Esophagus muscularis mucosa (tissue), 4 donors: ENCODE data around the gene SH3BP4. TPM values are rescaled to one million over a fixed set of nuclear protein-coding genes. Genes with fewer than 3 reads are reported as not detected.
"Not testable (repeated sequence)": the region's sequence is repeated elsewhere in the genome, so short reads cannot be mapped to it uniquely, and the experiment has no call there.

ENCODE experiments used
- DNase-seq: peaks from one replicate; pipeline ENCODE4 v3.0.0-alpha.2; 2017; ENCODE audit errors: extremely low spot score
- H3K27ac ChIP-seq, 4 donors: fragments of 200-600 bp; sonication (generic); replicated peaks in 1 of 4; 1 replicate in 3 of 4; 2 replicates in 1 of 4; pipeline ENCODE4 v1.5.1; 2016 to 2019; ENCODE audit warnings: mild to moderate bottlenecking in 1 of 4
- H3K27me3 ChIP-seq, 4 donors: fragments of 200-600 bp; sonication (generic); one replicate each; pipeline versions ENCODE4 v1.5.1 to v1.6.0; 2016 to 2019
- H3K36me3 ChIP-seq, 4 donors: fragments of 200-600 bp; sonication (generic); one replicate each; pipeline ENCODE4 v1.5.1; 2016 to 2019
- H3K4me1 ChIP-seq, 4 donors: fragments of 200-600 bp; sonication (generic); one replicate each; pipeline ENCODE4 v1.5.1; 2016 to 2019
- H3K4me3 ChIP-seq, 4 donors: fragments of 200-600 bp; sonication (generic); 1 replicate in 2 of 4; 2 replicates in 2 of 4; pipeline ENCODE4 v1.5.1; 2016 to 2019; ENCODE audit warnings: mild to moderate bottlenecking in 4 of 4, moderate library complexity in 1 of 4
- H3K9me3 ChIP-seq, 4 donors: fragments of 200-600 bp; sonication (generic); 1 replicate in 3 of 4; 2 replicates in 1 of 4; pipeline ENCODE4 v1.5.1; 2016 to 2019
- CTCF ChIP-seq, 3 experiments: fragments of 200-600 bp in 2 of 3; fragments of 450-650 bp in 1 of 3; sonication (generic) in 2 of 3; IDR thresholded peaks; one replicate each; pipeline ENCODE4 v1.5.1; 2017 to 2019; ENCODE audit warnings: antibody characterized with exemption in 3 of 3, mild to moderate bottlenecking in 2 of 3, moderate library complexity in 1 of 3
- EP300 ChIP-seq: sonication (generic); formaldehyde crosslinking; IDR thresholded peaks from one replicate; pipeline ENCODE4 v1.6.1; 2017; ENCODE audit warnings: antibody characterized with exemption
- POLR2A ChIP-seq: fragments of 450-650 bp; IDR thresholded peaks from one replicate; pipeline ENCODE4 v1.6.1; 2017; ENCODE audit warnings: antibody characterized with exemption, moderate library complexity, mild to moderate bottlenecking, low read depth
- POLR2AphosphoS5 ChIP-seq, 2 donors: sonication (generic); formaldehyde crosslinking; IDR thresholded peaks; one replicate each; pipeline ENCODE4 v1.6.1; 2017; ENCODE audit warnings: antibody characterized with exemption in 2 of 2
- WGBS: methylation state at CpG from one replicate; pipeline ENCODE4 v1.1.5; 2018; 5-methylcytosine and 5-hydroxymethylcytosine counted together
- intact Hi-C: fragments of 100-400 bp; cut with DNase I; formaldehyde crosslinking; loops from one replicate; pipeline ENCODE4 v1.15.1; 2023
- total RNA-seq, 4 donors: library from RNA; depleted of rRNA; stranded (reverse); fragments of >200 nt; gene quantifications; one replicate each; pipeline versions ENCODE4 v1.1.0 to v1.2.1, GENCODE V29; 2016

Gene SH3BP4
- total RNA-seq, 4 donors from 2014 or later = 25.3 to 63.1 (median 48.4) TPM

- Histone ChIP-seq H3K4me3 (no peak overlapping the region), H3K27me3 (no peaks in the 10 kb centered on the region), H3K27ac (no peak overlapping the region), H3K36me3 (peaks cover 8 to 31% (median 27%) of the 10 kb centered on the region in 4 donors), H3K9me3 (no peaks in the 10 kb centered on the region), H3K4me1 (peaks cover 18 to 22% (median 20%) of the 10 kb centered on the region in 4 donors)
- DNase-seq = no peak
- no peak for TF ChIP-seq POLR2AphosphoS5 (IDR thresholded peaks at IDR 0.05)
- TF ChIP-seq CTCF (IDR thresholded peaks at IDR 0.05) = no peak
- no peak for TF ChIP-seq EP300
- no peak for TF ChIP-seq POLR2A
- intact Hi-C loops = loop anchor here (10.0 kb wide), 1 partner anchor 170 kb away; no protein-coding TSS in a partner anchor
- 76% methylated on average over 5 of the region's 5 CpGs for WGBS
Measured at GRCh38 chr2:235054475-235054874, 102.7 kb downstream of the SH3BP4 start.

- no peaks in the 10 kb centered on the region for H3K27me3 ChIP-seq
- TF ChIP-seq EP300 (no peak), POLR2AphosphoS5 (IDR thresholded peaks at IDR 0.05) (no peak), POLR2A (no peak), CTCF (IDR thresholded peaks at IDR 0.05) (no peak)
- H3K4me3 ChIP-seq = no peak overlapping the region
- WGBS = 81% methylated on average over 7 of the region's 7 CpGs
- no peak for DNase-seq
- intact Hi-C loops = loop anchor here (10.0 kb wide), 1 partner anchor 170 kb away; no protein-coding TSS in a partner anchor
- H3K27ac ChIP-seq = no peak overlapping the region
- no peaks in the 10 kb centered on the region for H3K9me3 ChIP-seq
- H3K36me3 ChIP-seq = peaks cover 8 to 31% (median 27%) of the 10 kb centered on the region in 4 donors
- H3K4me1 ChIP-seq = peaks cover 18 to 21% (median 18%) of the 10 kb centered on the region in 4 donors
Measured at GRCh38 chr2:235054919-235055318, 103.1 kb downstream of the SH3BP4 start.

- Histone ChIP-seq H3K36me3 (peaks cover 8 to 31% (median 27%) of the 10 kb centered on the region in 4 donors), H3K4me1 (peaks cover 9 to 10% (median 9%) of the 10 kb centered on the region in 4 donors), H3K4me3 (no peak overlapping the region), H3K9me3 (no peaks in the 10 kb centered on the region), H3K27ac (no peak overlapping the region), H3K27me3 (no peaks in the 10 kb centered on the region)
- no peak for DNase-seq
- WGBS = 80% methylated on average over 11 of the region's 12 CpGs
- TF ChIP-seq POLR2A (no peak), POLR2AphosphoS5 (IDR thresholded peaks at IDR 0.05) (no peak), CTCF (IDR thresholded peaks at IDR 0.05) (peak; percentile 49 to 71 (median 58)), EP300 (no peak)
- intact Hi-C loops = loop anchor here (10.0 kb wide), 1 partner anchor 171 kb away; no protein-coding TSS in a partner anchor
Measured at GRCh38 chr2:235055891-235056516, 104.2 kb downstream of the SH3BP4 start.

- intact Hi-C loops = loop anchor here (10.0 kb wide), 1 partner anchor 172 kb away; no protein-coding TSS in a partner anchor
- DNase-seq = no peak
- Histone ChIP-seq H3K9me3 (no peaks in the 10 kb centered on the region), H3K27me3 (no peaks in the 10 kb centered on the region), H3K4me3 (no peak overlapping the region), H3K4me1 (peaks cover 1 to 2% (median 2%) of the 10 kb centered on the region in 4 donors), H3K36me3 (peaks cover 8 to 31% (median 27%) of the 10 kb centered on the region in 4 donors), H3K27ac (no peak overlapping the region)
- 91% methylated on average over 6 of the region's 6 CpGs for WGBS
- TF ChIP-seq CTCF (IDR thresholded peaks at IDR 0.05) (no peak), POLR2A (no peak), EP300 (no peak), POLR2AphosphoS5 (IDR thresholded peaks at IDR 0.05) (no peak)
Measured at GRCh38 chr2:235056768-235057167, 105.0 kb downstream of the SH3BP4 start.

GRCh38 chr2:235057616-235058015, 105.8 kb downstream of the SH3BP4 start:
- H3K4me3 ChIP-seq, DNase-seq, H3K4me1 ChIP-seq, H3K27me3 ChIP-seq, H3K27ac ChIP-seq, H3K9me3 ChIP-seq: not testable (repeated sequence)
- peaks cover 8 to 26% (median 23%) of the 10 kb centered on the region in 4 donors for H3K36me3 ChIP-seq
- WGBS = 100% methylated on average over 2 of the region's 3 CpGs
- intact Hi-C loops = loop anchor here (10.0 kb wide), 1 partner anchor 173 kb away; no protein-coding TSS in a partner anchor
